T-cell (primary cell): ENCODE data around the gene RNF123. TPM values are rescaled to one million over a fixed set of nuclear protein-coding genes. Genes with fewer than 3 reads are reported as not detected.
"Not testable (repeated sequence)": the region's sequence is repeated elsewhere in the genome, so short reads cannot be mapped to it uniquely, and the experiment has no call there.

ENCODE experiments used
- ATAC-seq, 4 experiments: fragments of 200-7000 bp in 3 of 4; fragments of 150-1000 bp in 1 of 4; cut with Tn5 transposase; replicated peaks in 1 of 4; 1 replicate in 3 of 4; 2 replicates in 1 of 4; pipeline ENCODE4 v1.10.0; 2021; ENCODE audit warnings: moderate library complexity in 3 of 4, mild to moderate bottlenecking in 2 of 4, moderate number of reproducible peaks in 1 of 4
- CTCF ChIA-PET, 2 donors: fragments of 300-600 bp; sonication (Branson Sonifier 250); formaldehyde crosslinking; loops; one replicate each; lab custom pipeline; 2022; ENCODE audit warnings: antibody characterized with exemption in 2 of 2; lab: Charles Lee
- POLR2A ChIA-PET, 2 donors: fragments of 300-600 bp; sonication (Branson Sonifier 250); formaldehyde crosslinking; loops; one replicate each; lab custom pipeline; 2022; ENCODE audit warnings: antibody characterized with exemption in 2 of 2; lab: Charles Lee
- DNase-seq, 35 experiments: peaks; one replicate each; pipeline versions ENCODE4 v3.0.0 to v3.0.0-alpha.2; 2013 to 2023
- H3K27ac ChIP-seq: one replicate; pipeline ENCODE4 v1.5.1; 2013; ENCODE audit warnings: low read length
- H3K27me3 ChIP-seq, 2 experiments: replicated peaks in 1 of 2; 1 replicate in 1 of 2; 2 replicates in 1 of 2; pipeline versions ENCODE4 v1.6.1 to v1.7.0; 2013; ENCODE audit warnings: low read length in 1 of 2, mixed read lengths in 1 of 2; ENCODE audit not compliant: control insufficient read depth in 2 of 2, insufficient read depth in 2 of 2; ENCODE audit errors: extremely low read depth in 1 of 2
- H3K36me3 ChIP-seq, 2 donors: 1 replicate in 1 of 2; 2 replicates in 1 of 2; pipeline versions ENCODE4 v1.6.1 to v1.7.0; 2013; ENCODE audit warnings: low read length in 1 of 2; ENCODE audit not compliant: control insufficient read depth in 2 of 2, insufficient read depth in 1 of 2; ENCODE audit errors: extremely low read depth in 1 of 2
- H3K4me1 ChIP-seq, 2 experiments: 1 replicate in 1 of 2; 2 replicates in 1 of 2; pipeline versions ENCODE4 v1.6.1 to v1.7.0; 2013; ENCODE audit warnings: low read length in 2 of 2, mixed read lengths in 1 of 2; ENCODE audit not compliant: insufficient read depth in 2 of 2, control insufficient read depth in 1 of 2; ENCODE audit errors: extremely low read depth in 1 of 2
- H3K4me3 ChIP-seq, 2 donors: 1 replicate in 1 of 2; 2 replicates in 1 of 2; pipeline versions ENCODE4 v1.5.1 to v1.7.0; 2013; ENCODE audit warnings: mild to moderate bottlenecking in 2 of 2, low read length in 1 of 2, moderate library complexity in 1 of 2; ENCODE audit not compliant: control insufficient read depth in 1 of 2; ENCODE audit errors: extremely low read depth in 1 of 2
- H3K9me3 ChIP-seq: 2 replicates; pipeline ENCODE4 v1.7.0; 2013
- H3K27ac Mint-ChIP-seq, 2 donors: one replicate each; pipeline ENCODE4 v1.8.0; 2020 to 2021; ENCODE audit warnings: mild to moderate bottlenecking in 2 of 2, mixed read lengths in 2 of 2
- H3K27me3 Mint-ChIP-seq, 2 donors: one replicate each; pipeline ENCODE4 v1.8.0; 2021 to 2022; ENCODE audit warnings: mixed read lengths in 2 of 2
- H3K36me3 Mint-ChIP-seq: one replicate; pipeline ENCODE4 v1.8.0; 2021; ENCODE audit warnings: mixed read lengths
- H3K4me1 Mint-ChIP-seq, 3 donors: one replicate each; pipeline ENCODE4 v1.8.0; 2020 to 2022; ENCODE audit warnings: mixed read lengths in 3 of 3, mild to moderate bottlenecking in 1 of 3
- H3K4me3 Mint-ChIP-seq, 3 donors: one replicate each; pipeline ENCODE4 v1.8.0; 2020 to 2022; ENCODE audit warnings: mild to moderate bottlenecking in 3 of 3, mixed read lengths in 3 of 3, moderate library complexity in 3 of 3
- H3K9me3 Mint-ChIP-seq, 3 donors: one replicate each; pipeline ENCODE4 v1.8.0; 2020 to 2022; ENCODE audit warnings: mixed read lengths in 3 of 3
- WGBS: methylation state at CpG from one replicate; pipeline ENCODE4 v1.1.5; 2013; ENCODE audit warnings: missing lambda C conversion rate; ENCODE audit not compliant: insufficient coverage; 5-methylcytosine and 5-hydroxymethylcytosine counted together
- total RNA-seq, 35 experiments: library from RNA in 6 of 35; stranded (reverse) in 6 of 35; fragments of 120-200 nt in 1 of 35; gene quantifications; one replicate each; pipeline versions ENCODE4 v1.2.1 to v1.2.4 and lab custom pipeline; 2013 to 2026

The RNF123 gene
- total RNA-seq, 5 donors from 2014 or later (not counting 1 experiment from before 2014, with no cell fraction given), result 40.9 to 79.8 (median 72.8) TPM

GRCh38 chr3:49687424-49687795 is 1.9 kb upstream of the RNF123 start:
- H3K27ac Mint-ChIP-seq, CTCF ChIA-PET, H3K36me3 Mint-ChIP-seq, H3K9me3 ChIP-seq, H3K27ac ChIP-seq, H3K4me3 ChIP-seq, H3K27me3 Mint-ChIP-seq, DNase-seq, H3K9me3 Mint-ChIP-seq, ATAC-seq, POLR2A ChIA-PET: not testable (repeated sequence)
- 97% methylated on average over 4 of the region's 12 CpGs for WGBS
- H3K4me1 ChIP-seq, result peaks cover 6 to 52% of the 10 kb centered on the region in 2 experiments
- peaks cover 0 to 20% of the 10 kb centered on the region in 2 experiments for H3K27me3 ChIP-seq
- H3K36me3 ChIP-seq, result peaks cover 11 to 15% of the 10 kb centered on the region in 2 donors
- peaks cover 39 to 46% (median 41%) of the 10 kb centered on the region in 3 donors for H3K4me1 Mint-ChIP-seq
- H3K4me3 Mint-ChIP-seq, result peak overlapping the region; percentile 13 to 97 (median 17)

- peak overlapping the region; percentile 75 for H3K27ac ChIP-seq
- POLR2A ChIA-PET, H3K36me3 ChIP-seq, H3K27me3 Mint-ChIP-seq, CTCF ChIA-PET, H3K9me3 ChIP-seq, H3K9me3 Mint-ChIP-seq, H3K36me3 Mint-ChIP-seq, ATAC-seq: not testable (repeated sequence)
- H3K27me3 ChIP-seq, result peaks cover 0 to 20% of the 10 kb centered on the region in 2 experiments
- Mint-ChIP-seq H3K4me3 (peak overlapping the region; percentile 93 to 97 (median 96)), H3K4me1 (peaks cover 43 to 50% (median 46%) of the 10 kb centered on the region in 3 donors), H3K27ac (peak overlapping the region; percentile 94 to 97)
- DNase-seq, result peak in 1 of 35 experiments; percentile 26
- 92% methylated on average over 3 of the region's 7 CpGs for WGBS
- peak overlapping the region; percentile 94 to 99 for H3K4me3 ChIP-seq
- peaks cover 6 to 52% of the 10 kb centered on the region in 2 experiments for H3K4me1 ChIP-seq
Observed at GRCh38 chr3:49688338-49689045, 865 bp upstream of the RNF123 start.

- DNase-seq, POLR2A ChIA-PET, H3K36me3 Mint-ChIP-seq, ATAC-seq, H3K9me3 ChIP-seq, H3K9me3 Mint-ChIP-seq, H3K36me3 ChIP-seq, H3K27me3 Mint-ChIP-seq: not testable (repeated sequence)
- Mint-ChIP-seq H3K4me1 (peaks cover 45 to 57% (median 55%) of the 10 kb centered on the region in 3 donors), H3K27ac (peak overlapping the region; percentile 94 to 97), H3K4me3 (peak overlapping the region; percentile 93 to 97 (median 96))
- H3K27me3 ChIP-seq, result peaks cover 0 to 20% of the 10 kb centered on the region in 2 experiments
- 11% methylated on average over 11 of the region's 16 CpGs for WGBS
- peaks cover 6 to 52% of the 10 kb centered on the region in 2 experiments for H3K4me1 ChIP-seq
- peak overlapping the region; percentile 38 for H3K27ac ChIP-seq
- H3K4me3 ChIP-seq, result peak overlapping the region; percentile 94 to 99
- CTCF ChIA-PET, result interaction anchor here in 1 of 2 donors (0.5 kb wide), 1 partner anchor 88 kb away, joined by 4 read pairs; no protein-coding TSS in a partner anchor
Observed at GRCh38 chr3:49689908-49690624, 709 bp downstream of the RNF123 start.

GRCh38 chr3:49690856-49691255 is 1.5 kb downstream of the RNF123 start:
- Histone ChIP-seq H3K4me1 (peaks cover 6 to 48% of the 10 kb centered on the region in 2 experiments), H3K27me3 (peaks cover 0 to 17% of the 10 kb centered on the region in 2 experiments)
- H3K27me3 Mint-ChIP-seq, H3K36me3 Mint-ChIP-seq, H3K27ac ChIP-seq, H3K9me3 Mint-ChIP-seq, H3K9me3 ChIP-seq, ATAC-seq, H3K4me3 ChIP-seq, POLR2A ChIA-PET, DNase-seq, H3K36me3 ChIP-seq, CTCF ChIA-PET: not testable (repeated sequence)
- Mint-ChIP-seq H3K4me1 (peaks cover 44 to 55% (median 54%) of the 10 kb centered on the region in 3 donors), H3K4me3 (peak overlapping the region; percentile 93 to 97 (median 96)), H3K27ac (peak overlapping the region; percentile 46 to 97)
- 89% methylated on average over 3 of the region's 3 CpGs for WGBS

GRCh38 chr3:49691481-49691880 is 2.1 kb downstream of the RNF123 start:
- H3K36me3 ChIP-seq, POLR2A ChIA-PET, H3K9me3 Mint-ChIP-seq, CTCF ChIA-PET, H3K27ac ChIP-seq, H3K9me3 ChIP-seq, DNase-seq, H3K27me3 Mint-ChIP-seq, H3K27ac Mint-ChIP-seq, ATAC-seq, H3K36me3 Mint-ChIP-seq, H3K4me3 ChIP-seq: not testable (repeated sequence)
- H3K27me3 ChIP-seq, result peaks cover 0 to 12% of the 10 kb centered on the region in 2 experiments
- Mint-ChIP-seq H3K4me3 (peak overlapping the region; percentile 93 to 97 (median 96)), H3K4me1 (peaks cover 42 to 55% (median 52%) of the 10 kb centered on the region in 3 donors)
- WGBS, result 96% methylated on average over 3 of the region's 3 CpGs
- H3K4me1 ChIP-seq, result peaks cover 6 to 41% of the 10 kb centered on the region in 2 experiments

GRCh38 chr3:49694409-49695070 is 5.2 kb downstream of the RNF123 start:
- peaks cover 11 to 21% of the 10 kb centered on the region in 2 donors for H3K36me3 ChIP-seq
- H3K4me1 ChIP-seq, result peaks cover 6 to 21% of the 10 kb centered on the region in 2 experiments
- H3K27ac ChIP-seq, H3K4me3 ChIP-seq, H3K36me3 Mint-ChIP-seq, H3K9me3 Mint-ChIP-seq, ATAC-seq, H3K9me3 ChIP-seq, DNase-seq, POLR2A ChIA-PET, H3K27me3 Mint-ChIP-seq, H3K4me3 Mint-ChIP-seq, H3K27ac Mint-ChIP-seq, H3K27me3 ChIP-seq, CTCF ChIA-PET: not testable (repeated sequence)
- H3K4me1 Mint-ChIP-seq, result peaks cover 30 to 42% (median 32%) of the 10 kb centered on the region in 3 donors
- WGBS, result 77% methylated on average over 3 of the region's 6 CpGs
